Smooth muscle cell (in vitro differentiated cells): ENCODE measurements around the gene SPATS2. TPM values are rescaled to one million over a fixed set of nuclear protein-coding genes. Genes with fewer than 3 reads are reported as not detected.

Experiments
- DNase-seq: peaks from one replicate; lab custom pipeline; 2025; ENCODE audit not compliant: unreplicated experiment; lab: John Stamatoyannopoulos, UW
- H2AFZ ChIP-seq: fragments of 200-600 bp; sonication (generic); 2 replicates; pipeline ENCODE4 v1.6.0; 2016; ENCODE audit warnings: antibody characterized with exemption, low read depth, mild to moderate bottlenecking
- H3F3A ChIP-seq: fragments of 200-600 bp; sonication (generic); 2 replicates; pipeline ENCODE4 v1.6.0; 2017; ENCODE audit warnings: antibody characterized with exemption, low read depth
- H3K27ac ChIP-seq: fragments of 200-600 bp; sonication (generic); 2 replicates; pipeline ENCODE4 v1.5.1; 2016; ENCODE audit warnings: low read depth, mild to moderate bottlenecking
- H3K27me3 ChIP-seq: fragments of 200-600 bp; sonication (generic); 2 replicates; pipeline ENCODE4 v1.6.1; 2016; ENCODE audit warnings: low read depth, mild to moderate bottlenecking
- H3K36me3 ChIP-seq: fragments of 200-600 bp; sonication (generic); 2 replicates; pipeline ENCODE4 v1.5.1; 2016; ENCODE audit warnings: low read depth
- H3K4me1 ChIP-seq: fragments of 200-600 bp; sonication (generic); 2 replicates; pipeline ENCODE4 v1.5.1; 2016; ENCODE audit warnings: low read depth
- H3K4me2 ChIP-seq: fragments of 200-600 bp; sonication (generic); 2 replicates; pipeline ENCODE4 v1.6.0; 2016; ENCODE audit warnings: mild to moderate bottlenecking
- H3K4me3 ChIP-seq: fragments of 200-600 bp; sonication (generic); 2 replicates; pipeline ENCODE4 v1.5.1; 2016; ENCODE audit warnings: mild to moderate bottlenecking
- H3K79me2 ChIP-seq: fragments of 200-600 bp; sonication (generic); 2 replicates; pipeline ENCODE4 v1.6.0; 2016; ENCODE audit warnings: low read depth, mild to moderate bottlenecking
- H3K9ac ChIP-seq: fragments of 200-600 bp; sonication (generic); 2 replicates; pipeline ENCODE4 v1.6.0; 2016; ENCODE audit warnings: low read depth
- H3K9me3 ChIP-seq: fragments of 200-600 bp; sonication (generic); replicated peaks from 2 replicates; pipeline ENCODE4 v1.5.1; 2016; ENCODE audit warnings: low read depth
- H4K20me1 ChIP-seq: fragments of 200-600 bp; sonication (generic); 2 replicates; pipeline ENCODE4 v1.6.0; 2016; ENCODE audit warnings: low read depth
- CTCF ChIP-seq: fragments of 200-600 bp; sonication (generic); IDR thresholded peaks from 2 replicates; pipeline ENCODE4 v1.5.1; 2017; ENCODE audit warnings: borderline replicate concordance, mild to moderate bottlenecking, antibody characterized with exemption; ENCODE audit not compliant: insufficient read depth, poor library complexity, severe bottlenecking
- WGBS: methylation state at CpG from one replicate; pipeline ENCODE4 v1.1.7; 2016; ENCODE audit warnings: low lambda C conversion rate; 5-methylcytosine and 5-hydroxymethylcytosine counted together
- polyA plus RNA-seq: library from polyadenylated mRNA; unstranded; fragments of >200 nt; fragmentation: Nextera tagmentation; extraction: Ambion mirVana; gene quantifications from 2 replicates; pipeline ENCODE4 v1.2.1, GENCODE V29; 2016
- total RNA-seq: library from RNA; depleted of rRNA; stranded (reverse); fragments of >200 nt; gene quantifications from 2 replicates; pipeline ENCODE4 v1.2.3, GENCODE V29; 2014

SPATS2 gene
- total and polyA plus RNA-seq, 2 experiments from 2014 or later, result 33.6 to 35.6 TPM

- no peak for DNase-seq
- Histone ChIP-seq H3K9ac (no peak overlapping the region), H3K36me3 (no peaks in the 10 kb centered on the region), H2AFZ (no peak overlapping the region), H3K27ac (no peak overlapping the region), H4K20me1 (no peaks in the 10 kb centered on the region), H3K4me3 (no peak overlapping the region), H3K79me2 (no peaks in the 10 kb centered on the region), H3K27me3 (peaks cover 65% of the 10 kb centered on the region), H3K9me3 (no peaks in the 10 kb centered on the region), H3F3A (no peaks in the 10 kb centered on the region), H3K4me2 (no peak overlapping the region), H3K4me1 (peaks cover 9% of the 10 kb centered on the region)
- WGBS, result 79% methylated on average over 7 of the region's 7 CpGs
- no peak for TF ChIP-seq CTCF
Observed at GRCh38 chr12:49547090-49547690, 179.9 kb downstream of the SPATS2 start.

- Histone ChIP-seq H3K4me1 (peaks cover 9% of the 10 kb centered on the region), H3F3A (no peaks in the 10 kb centered on the region), H3K9ac (no peak overlapping the region), H3K27me3 (peaks cover 53% of the 10 kb centered on the region), H3K9me3 (no peaks in the 10 kb centered on the region), H3K4me3 (peak overlapping the region; percentile 31), H3K79me2 (no peaks in the 10 kb centered on the region), H3K36me3 (no peaks in the 10 kb centered on the region), H4K20me1 (no peaks in the 10 kb centered on the region), H3K4me2 (peak overlapping the region; percentile 87), H3K27ac (no peak overlapping the region), H2AFZ (no peak overlapping the region)
- no peak for DNase-seq
- 89% methylated on average over 8 of the region's 8 CpGs for WGBS
- no peak for TF ChIP-seq CTCF
Observed at GRCh38 chr12:49548481-49548821, 181.2 kb downstream of the SPATS2 start.

- no peaks in the 10 kb centered on the region for H3K79me2 ChIP-seq
- no peaks in the 10 kb centered on the region for H4K20me1 ChIP-seq
- 25% methylated on average over 65 of the region's 70 CpGs for WGBS
- peak; percentile 24 for TF ChIP-seq CTCF
- no peak overlapping the region for H3K27ac ChIP-seq
- no peaks in the 10 kb centered on the region for H3F3A ChIP-seq
- H3K27me3 ChIP-seq, result peaks cover 47% of the 10 kb centered on the region
- peaks cover 9% of the 10 kb centered on the region for H3K4me1 ChIP-seq
- H3K9ac ChIP-seq, result no peak overlapping the region
- no peak for DNase-seq
- peak overlapping the region; percentile 31 for H3K4me3 ChIP-seq
- no peaks in the 10 kb centered on the region for H3K9me3 ChIP-seq
- no peaks in the 10 kb centered on the region for H3K36me3 ChIP-seq
- no peak overlapping the region for H2AFZ ChIP-seq
- peak overlapping the region; percentile 87 for H3K4me2 ChIP-seq
Observed at GRCh38 chr12:49548822-49549648, 181.8 kb downstream of the SPATS2 start.
